HG02852 (cell line): ENCODE data around the gene PCSK5.
"Not testable (repeated sequence)": the region's sequence is repeated elsewhere in the genome, so short reads cannot be mapped to it uniquely, and the experiment has no call there.

ENCODE experiments used
- ATAC-seq: cut with Tn5 transposase; IDR thresholded peaks from one replicate; pipeline ENCODE4 v1.9.1; 2021; ENCODE audit warnings: mild to moderate bottlenecking, moderate library complexity; ENCODE audit not compliant: unreplicated experiment

The PCSK5 gene

DNA sequence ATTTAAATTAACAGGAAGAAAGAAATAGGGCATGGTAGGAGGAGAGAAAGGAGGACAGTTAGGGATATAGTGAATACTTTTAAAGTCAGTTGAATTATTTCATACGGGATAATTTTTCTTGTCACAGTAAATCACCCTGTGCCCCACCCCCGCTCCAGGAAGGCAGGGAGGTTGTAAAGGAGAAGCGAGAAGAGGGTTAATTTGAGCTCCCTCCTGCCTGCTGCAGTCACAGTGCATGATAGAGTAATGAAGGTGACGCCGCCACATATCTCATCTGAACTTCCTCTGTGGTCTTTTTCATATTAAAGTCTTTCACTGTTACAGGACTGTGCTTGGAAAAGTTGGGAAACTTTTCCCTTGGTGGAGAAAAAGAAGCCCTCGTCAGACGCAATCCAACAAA is 896 bp upstream of the PCSK5 start:
- ATAC-seq: no peak

DNA sequence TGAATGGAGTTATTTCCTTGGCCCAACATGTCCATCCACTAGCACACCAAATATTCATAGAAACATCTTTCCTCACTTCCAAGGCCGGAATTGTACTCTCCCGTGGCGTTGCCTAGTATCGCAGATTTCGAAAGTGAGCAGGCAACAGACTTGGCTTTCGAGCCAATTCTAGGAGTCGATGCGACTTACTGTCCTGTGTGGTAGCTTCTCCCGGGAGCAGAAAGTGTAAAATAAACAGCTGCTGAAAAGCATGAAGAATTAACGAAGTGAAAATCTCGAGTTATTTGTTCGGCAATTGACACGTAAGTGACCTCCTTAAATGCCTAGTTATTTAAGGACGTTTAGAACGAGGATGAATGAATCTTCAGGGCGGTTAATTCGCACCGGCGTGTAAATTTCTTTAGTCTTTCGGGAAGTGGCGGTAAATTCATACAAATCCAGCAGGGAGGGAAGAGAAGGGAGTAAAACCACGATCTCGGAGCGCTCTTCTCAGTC is 449 bp upstream of the PCSK5 start:
- ATAC-seq: peak; percentile 8

DNA sequence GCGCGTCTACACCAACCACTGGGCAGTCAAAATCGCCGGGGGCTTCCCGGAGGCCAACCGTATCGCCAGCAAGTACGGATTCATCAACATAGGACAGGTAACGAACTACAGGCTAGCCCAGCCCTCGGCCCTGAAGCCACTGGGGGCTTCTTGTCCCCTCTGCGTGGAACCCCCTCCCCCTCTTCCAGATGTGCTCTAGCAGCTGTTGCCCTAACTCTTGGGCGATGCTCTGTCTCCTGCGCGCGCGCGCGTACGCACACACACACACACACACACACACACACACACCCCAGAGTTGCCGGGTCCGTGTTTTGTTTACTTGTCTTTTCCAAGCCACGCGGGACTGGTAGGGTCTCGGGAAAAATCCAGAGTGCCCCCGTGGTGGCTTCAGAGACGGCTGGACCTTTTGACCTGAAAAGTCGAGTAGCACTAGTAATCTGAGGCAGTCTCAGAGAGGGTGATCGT is 836 bp downstream of the PCSK5 start:
- no peak for ATAC-seq

DNA sequence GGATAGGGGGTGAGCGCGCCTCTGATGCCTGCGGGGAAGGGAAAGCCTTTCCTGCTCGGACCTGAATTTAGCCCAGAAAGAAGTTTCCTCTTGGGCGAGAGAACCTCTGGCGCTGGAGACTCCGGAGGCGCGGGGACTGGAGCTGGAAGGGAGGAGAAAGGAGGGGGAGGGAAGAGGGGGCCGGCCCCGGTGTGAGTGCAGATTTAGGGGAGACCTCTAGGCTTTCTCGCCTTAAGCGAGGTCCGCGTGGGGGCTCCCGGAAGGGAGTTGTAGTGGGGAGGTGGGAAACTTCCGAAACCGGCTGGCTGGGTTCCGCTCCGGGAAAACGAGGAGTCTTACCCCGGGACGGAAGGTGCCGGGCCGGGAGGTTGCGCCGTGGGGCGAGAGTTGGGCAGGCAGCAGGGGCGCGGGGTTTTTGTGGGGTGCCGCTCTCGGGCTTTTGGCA is 1.3 kb downstream of the PCSK5 start:
- ATAC-seq: no peak

DNA sequence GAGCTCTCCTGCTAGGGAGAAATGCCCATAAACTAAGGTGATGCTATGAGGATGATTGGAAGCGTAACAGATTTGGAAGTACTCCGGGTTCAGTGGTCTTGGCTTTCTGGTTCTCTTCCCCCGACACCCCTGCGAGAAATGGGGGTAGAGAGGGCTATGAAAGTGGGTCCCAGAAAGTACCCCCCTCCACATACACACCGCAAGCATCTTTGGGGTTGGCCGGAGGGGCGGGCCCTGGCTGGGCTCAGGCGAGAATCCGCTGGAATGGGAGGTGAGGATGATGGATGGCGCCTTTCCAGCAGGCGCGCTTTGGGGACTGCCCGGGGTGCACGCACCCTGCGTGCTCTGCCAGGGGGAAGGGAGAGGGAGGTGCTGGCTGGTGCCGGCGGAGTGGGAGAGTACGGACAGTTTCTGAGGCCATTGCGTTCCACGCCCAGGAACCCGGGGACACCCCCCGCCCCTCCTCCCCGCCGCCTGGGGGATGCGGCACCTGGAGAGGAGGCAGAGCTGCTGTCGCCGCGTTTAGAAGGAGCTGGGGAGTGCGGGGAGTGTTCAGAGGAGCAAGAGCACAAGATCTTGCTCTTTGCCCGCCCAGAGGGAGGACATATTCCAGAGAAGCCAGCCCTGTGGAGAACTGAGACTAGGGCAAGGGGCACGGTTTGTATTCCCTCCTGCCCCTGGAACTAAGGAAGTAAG is 1.9 kb downstream of the PCSK5 start:
- ATAC-seq: no peak

DNA sequence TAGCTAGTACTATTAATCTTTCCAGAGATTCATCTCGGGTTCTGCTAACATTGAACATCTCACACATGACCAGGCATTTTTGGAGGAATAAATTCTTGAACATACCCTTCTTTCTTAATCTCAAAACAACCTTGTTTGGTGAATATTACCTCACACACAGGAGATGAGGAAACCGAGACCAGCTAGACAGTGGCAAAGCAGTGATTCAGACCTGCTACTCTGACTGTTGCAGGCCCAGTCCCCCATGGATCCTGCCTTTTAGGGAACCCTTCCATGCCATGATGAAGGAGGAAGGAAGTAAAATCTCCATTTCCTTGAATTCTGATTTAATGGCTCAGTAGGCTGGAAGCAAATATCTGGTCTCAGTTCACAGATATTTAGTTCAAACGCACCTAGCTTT is 2.6 kb downstream of the PCSK5 start:
- ATAC-seq: no peak

DNA sequence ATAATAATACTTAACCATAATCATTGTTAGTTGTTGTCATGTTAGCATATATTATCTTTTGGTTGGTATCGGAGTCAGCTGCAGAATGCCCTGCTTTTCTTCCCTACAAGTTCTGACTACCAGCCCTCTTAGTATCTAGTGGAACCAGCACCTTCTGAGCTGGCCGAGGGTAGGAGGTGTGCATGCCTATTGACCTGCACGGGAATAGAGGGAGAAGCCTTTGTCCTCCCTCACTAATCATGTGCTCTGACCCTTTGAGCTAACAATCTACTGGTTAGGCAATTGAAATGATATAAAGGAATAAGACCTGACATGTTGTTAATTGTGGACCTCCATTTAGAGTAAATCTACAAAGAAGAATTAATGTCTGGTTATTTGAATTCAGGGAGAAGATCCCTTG is 4.1 kb downstream of the PCSK5 start:
- ATAC-seq: no peak

DNA sequence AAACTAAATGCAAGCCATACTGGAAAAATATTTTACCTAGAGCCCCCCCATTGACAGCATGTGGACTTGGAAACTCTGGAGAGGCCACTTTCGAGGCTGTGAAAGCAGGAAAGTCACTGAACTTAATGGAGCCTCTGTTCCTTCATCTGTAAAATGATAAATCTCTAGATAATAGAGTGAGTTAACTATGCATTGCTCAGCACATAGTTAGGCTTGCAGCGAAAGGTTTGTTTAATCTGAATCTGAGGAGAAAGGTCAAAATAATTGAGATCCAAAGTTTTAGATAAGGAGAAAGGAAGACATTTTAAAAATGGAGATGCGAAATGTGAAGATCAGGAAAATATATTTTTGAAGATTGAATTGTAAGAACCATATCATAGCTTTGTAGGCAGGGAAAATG is 4.6 kb downstream of the PCSK5 start:
- ATAC-seq: no peak

DNA sequence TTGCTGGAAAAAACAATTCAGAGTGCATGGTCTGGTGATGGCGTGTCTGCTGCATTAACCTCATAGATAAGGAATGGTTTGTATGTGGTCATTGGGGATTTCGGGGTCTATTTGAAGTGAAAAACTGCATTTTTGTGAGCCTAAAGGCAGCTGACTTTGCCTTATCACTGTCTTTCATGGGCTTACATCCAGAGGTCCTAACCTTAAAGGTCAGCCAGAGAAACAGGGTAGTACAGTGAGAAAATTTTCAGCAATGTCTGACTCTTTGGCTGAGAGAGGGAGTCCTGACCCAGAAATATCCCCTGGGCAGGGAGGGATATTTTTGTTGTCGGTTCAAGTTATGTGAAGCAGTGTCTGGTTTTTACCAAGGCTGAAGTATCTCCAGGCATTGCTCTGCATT is 5.7 kb downstream of the PCSK5 start:
- ATAC-seq: no peak

DNA sequence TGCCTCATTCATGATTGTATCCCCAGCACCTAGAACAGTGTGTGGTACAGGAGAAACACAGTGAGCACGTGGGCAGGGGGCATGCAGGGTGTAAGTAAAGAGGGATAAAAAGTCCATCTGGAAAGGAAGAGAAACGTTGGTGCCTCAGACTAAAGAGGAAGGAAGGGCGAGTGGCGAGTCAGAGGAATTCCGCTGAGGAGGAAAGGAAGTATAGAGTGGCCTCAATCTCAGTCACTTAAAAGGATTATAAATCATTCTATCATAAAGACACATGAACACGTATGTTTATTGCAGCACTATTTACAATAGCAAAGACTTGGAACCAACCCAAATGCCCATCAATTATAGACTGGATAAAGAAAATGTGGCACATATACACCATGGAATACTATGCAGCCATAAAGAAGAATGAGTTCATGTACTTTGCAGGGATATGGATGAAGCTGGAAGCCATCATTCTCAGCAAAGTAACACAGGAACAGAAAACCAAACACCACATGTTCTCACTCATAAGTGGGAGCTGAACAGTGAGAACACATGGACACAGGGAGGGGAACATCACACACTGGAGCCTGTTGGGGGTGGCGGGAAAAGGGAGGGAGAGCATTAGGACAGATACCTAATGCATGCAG is 10.5 kb downstream of the PCSK5 start:
- not testable (repeated sequence) for ATAC-seq

DNA sequence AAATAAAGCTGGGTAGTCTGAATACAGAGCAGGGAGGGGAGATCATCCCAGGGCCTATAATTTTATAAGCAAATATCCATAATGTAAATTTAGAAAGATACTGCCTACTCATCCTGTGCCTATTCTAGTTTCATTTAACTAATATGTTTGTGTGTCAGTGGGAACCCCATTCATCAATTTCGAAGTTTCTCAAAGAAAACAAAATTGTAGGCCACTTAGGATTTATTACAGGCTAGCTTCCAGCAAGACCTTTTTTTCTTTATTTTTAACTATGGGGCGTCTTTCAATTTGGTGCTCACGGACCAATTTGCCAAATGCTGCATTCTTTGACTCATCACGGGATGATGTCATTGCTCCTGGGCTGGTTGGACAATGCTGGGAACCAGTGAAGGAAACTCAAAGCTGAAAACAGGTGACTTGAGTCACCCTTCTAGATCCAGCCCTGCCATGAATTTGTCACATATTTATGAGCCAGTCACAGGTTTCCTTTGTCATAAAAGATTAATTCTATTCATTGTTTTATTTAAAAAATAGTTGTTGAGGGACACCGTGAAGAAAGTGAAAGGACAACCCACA is 13.4 kb downstream of the PCSK5 start:
- no peak for ATAC-seq

DNA sequence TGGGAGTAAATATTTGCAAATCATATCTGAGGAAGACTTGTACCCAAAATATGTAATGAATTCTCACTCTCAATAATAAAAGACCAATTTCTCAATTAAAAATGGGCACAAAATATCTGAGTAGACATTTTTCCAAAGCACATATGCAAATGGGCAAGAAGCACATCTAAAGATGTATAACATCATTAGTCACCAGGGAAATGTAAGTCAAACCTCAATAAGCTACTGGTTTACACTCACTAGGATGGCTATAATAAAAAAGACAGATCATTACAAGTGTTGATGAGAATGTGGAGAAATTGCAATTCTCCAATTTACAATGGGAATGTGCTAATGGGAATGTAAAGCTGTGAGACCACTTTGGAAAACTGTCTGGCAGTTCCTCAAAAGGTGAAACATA is 13.9 kb downstream of the PCSK5 start:
- ATAC-seq: no peak

DNA sequence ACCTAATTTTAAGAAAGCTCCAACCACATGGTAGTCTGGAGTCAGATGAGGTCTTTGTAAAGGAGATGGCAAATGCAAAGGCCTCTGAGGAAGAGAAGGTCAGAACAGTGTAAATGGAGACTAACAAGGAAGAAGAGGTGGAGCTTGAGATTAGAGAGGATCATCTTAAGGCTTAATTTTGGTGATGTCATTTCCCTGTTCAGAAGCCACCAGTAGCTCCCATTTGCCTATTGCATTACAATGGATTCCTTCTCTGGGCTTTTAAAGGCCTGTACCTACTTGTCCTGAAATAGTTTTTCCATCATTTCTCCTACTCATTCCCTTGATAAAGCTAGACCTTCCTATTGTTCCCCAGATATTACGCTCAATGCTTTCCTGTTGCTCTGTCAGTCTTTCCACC is 16.1 kb downstream of the PCSK5 start:
- ATAC-seq: no peak

DNA sequence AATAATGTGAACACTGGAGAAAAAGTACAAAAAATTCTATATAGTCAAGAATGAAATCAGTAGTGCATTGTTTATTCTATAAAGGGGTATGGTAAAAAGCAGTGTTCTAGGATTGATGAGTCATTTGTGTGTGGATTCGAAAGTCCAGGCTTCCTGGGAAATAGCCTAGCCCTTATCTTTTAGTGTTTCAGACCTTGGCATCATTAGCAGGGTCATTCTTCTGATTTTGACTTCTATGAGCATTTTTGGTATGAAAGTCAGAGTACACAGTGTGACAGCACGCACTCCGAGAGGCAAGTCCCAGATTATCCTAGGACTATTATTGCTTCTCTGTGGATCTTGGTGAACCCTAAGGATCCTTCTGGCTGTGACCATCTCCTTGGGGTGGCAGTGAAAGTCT is 16.9 kb downstream of the PCSK5 start:
- ATAC-seq: no peak

DNA sequence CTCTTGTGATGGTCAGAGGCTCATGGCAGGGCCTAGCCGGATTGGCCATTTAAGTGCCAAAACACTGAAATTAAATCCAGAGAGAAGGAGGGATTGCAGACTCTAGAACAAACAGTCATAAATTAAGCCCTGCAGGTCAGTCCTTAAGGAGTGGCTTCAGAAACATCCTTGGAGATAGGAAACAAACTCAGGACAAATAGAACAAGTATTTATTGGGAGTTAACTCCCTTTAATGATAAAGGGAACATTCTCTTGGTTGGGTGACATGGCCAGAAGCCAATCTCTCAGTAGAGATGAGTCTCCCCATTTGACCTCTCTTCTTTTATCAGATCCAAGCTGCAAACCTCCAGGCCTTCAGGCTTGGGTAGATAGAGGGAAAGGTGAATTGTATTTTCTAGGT is 17.4 kb downstream of the PCSK5 start:
- no peak for ATAC-seq

DNA sequence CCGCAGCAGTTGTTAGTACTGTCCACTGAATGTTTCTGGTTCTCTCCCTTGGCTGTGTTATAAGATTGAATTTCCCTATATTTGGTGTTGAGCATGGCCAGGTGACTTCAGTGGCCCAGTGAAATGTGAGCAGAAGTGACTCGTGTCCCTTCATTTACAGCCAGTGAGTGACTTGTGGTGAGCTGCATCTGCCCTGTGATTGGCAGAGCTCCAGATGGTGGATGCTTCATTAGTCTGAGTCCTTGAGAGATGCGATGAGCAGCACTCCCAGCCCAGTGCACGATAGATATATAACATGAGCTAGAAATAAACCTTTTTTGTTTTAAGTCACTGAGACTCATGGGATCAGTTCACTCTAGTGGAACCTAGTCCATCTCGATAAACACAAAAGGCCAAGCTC is 19.3 kb downstream of the PCSK5 start:
- no peak for ATAC-seq

DNA sequence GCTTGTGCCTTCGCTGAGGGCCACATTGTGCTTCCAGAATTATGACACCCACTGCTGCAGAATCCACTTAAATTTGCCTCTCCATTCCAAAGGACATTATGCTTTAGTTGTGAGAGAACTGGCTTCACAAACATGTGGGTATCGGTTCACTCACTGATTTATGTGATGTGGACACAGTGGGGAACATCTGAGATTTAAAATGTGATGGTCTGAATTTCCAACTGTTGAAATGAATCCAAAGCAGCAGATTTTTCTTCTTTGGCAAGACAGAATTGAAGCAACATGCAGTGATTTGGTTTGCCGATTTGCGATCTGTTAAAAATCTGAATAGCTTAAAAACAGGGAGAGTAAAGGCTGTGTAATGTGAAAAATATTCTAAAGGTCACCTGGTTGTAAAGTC is 20.3 kb downstream of the PCSK5 start:
- ATAC-seq: no peak

DNA sequence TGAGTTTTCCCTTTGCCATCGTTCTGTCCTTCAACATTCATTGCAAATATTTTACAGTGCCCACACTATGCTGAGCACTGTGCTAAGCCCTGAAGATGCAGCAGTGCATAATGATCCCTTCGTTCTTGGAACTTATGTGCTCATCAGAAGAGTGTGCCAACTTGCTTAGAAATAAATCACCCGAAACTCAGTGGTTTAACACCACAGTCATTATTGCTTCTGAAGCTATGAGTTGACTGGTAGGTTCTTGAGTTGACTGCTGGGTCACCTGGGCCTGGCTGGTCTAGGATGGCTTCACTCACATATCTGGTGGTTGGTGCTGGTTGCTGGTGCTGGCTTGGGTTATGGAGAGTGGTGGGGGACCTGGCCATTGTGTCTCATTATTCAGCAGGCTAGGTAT is 20.9 kb downstream of the PCSK5 start:
- ATAC-seq: no peak

DNA sequence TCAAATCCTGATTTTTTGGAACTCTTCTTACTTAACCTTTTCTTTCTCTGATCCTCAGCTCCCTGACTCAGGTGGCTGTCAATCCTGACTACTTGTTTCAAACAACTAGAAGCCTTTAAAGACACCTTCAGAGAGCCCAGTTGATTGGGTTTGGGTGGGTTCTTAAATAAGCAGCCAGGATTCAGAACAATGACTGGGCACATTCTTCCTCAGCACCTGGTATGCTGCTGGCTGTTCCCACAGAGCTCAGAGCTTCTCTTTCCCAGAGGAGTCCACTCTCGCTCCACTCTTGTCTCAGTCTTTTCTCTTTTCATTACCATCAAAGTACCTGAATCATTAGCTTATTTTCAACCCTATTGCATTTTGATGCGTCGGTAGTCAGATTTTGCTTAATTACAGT is 22.5 kb downstream of the PCSK5 start:
- ATAC-seq: no peak

DNA sequence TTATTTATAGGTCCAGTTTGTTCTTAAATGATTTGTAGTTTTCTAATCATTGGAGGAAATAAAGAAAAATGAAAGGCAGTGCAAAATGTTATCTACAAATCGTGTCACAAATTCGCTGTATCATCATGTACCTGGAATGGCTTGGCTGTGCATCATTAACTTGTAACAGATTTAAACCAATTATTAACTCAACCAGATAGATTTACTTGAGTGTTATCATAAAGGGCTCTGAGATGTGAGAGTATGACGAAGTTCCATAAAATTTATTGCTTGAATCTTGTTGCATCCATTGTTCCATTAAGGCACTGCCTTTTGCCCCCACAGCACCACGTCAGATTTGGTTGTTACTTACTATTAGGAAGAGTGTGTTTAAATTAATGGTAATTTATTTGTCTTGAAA is 23.5 kb downstream of the PCSK5 start:
- ATAC-seq: no peak

DNA sequence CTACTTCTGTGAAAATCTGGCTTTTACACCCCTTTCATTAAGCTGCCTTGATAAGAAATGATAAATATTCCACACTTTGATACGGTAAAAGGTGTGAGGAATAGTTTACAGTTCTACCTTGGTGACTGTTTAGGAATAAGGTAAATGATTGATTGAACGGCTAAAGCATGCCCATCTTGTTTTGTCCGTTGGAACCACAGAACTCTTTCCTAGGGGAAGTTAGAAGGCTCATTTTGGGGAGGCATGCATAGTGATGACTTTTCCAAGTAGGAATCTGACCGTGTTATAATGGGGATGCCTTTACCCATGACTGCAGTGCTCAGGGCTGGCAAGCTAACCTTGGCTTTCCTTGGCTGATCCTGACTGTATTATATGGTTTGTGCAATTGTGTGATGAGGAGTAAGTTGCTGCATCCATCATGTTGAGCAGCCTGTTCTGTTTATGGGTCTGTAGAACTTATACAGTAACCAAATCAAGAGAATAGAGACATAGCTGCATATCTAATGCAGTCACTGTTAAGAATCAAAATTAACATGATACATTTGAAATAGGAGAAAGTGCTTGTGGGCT is 24.5 kb downstream of the PCSK5 start:
- ATAC-seq: no peak

DNA sequence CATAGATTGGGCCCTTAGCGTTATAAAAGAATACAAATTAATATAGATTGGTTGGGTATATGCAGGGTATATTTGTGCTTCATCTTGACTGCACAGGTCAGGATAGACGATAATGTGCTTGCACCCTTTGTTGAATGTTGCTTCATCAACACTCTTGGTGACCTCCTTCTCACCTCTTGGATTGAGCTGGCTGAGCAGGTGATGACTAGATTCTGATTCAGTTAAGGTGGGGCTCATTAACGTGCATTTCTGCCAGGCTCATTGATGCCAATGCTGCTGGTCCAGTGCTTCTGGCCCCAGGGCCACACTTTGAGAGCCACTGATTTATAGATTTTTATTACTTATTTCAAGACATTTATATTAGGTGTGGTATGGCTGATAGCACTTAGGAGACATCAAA is 27.7 kb downstream of the PCSK5 start:
- ATAC-seq: no peak
